K562 (cell line): Measurements from ENCODE around the gene MVP. TPM values are rescaled to one million over a fixed set of nuclear protein-coding genes. Genes with fewer than 3 reads are reported as not detected.
A peak's percentile ranks its signal among the peaks of the same experiment; 100 is the strongest.

Experiments
- ATAC-seq: fragments of 200-7000 bp; cut with Tn5 transposase; 3 replicates; pipeline ENCODE4 v1.9.1; 2020; ENCODE audit warnings: moderate library complexity
- BruUV-seq: library from RNA; stranded (reverse); fragments of 400-500 nt; replicated peaks from 2 replicates; lab custom pipeline; 2021; lab: Mats Ljungman, UMichigan
- CTCF ChIA-PET: fragments of 300-600 bp; formaldehyde crosslinking; extraction: SDS; loops from one replicate; lab custom pipeline; 2021; ENCODE audit warnings: low intra/inter-chr PET ratio; lab: Yijun Ruan, JAX
- POLR2A ChIA-PET: fragments of 300-600, 350-650 bp; sonication (Branson Sonifier 250); formaldehyde crosslinking; extraction: SDS; loops from one replicate; lab custom pipeline; 2021; ENCODE audit warnings: antibody characterized with exemption, inconsistent platforms; lab: Yijun Ruan, JAX
- DNase-seq, 4 experiments: peaks; one replicate each; pipeline versions ENCODE4 v3.0.0 to v3.0.0-alpha.2; 2011 to 2018; ENCODE audit warnings: low spot score in 3 of 4, mixed read lengths in 3 of 4; ENCODE audit errors: extremely low read depth in 1 of 4
- FAIRE-seq: peaks from 2 replicates; lab custom pipeline; 2011; peaks lifted over from hg19 to GRCh38; lab: Jason Lieb, UNC
- H2AFZ ChIP-seq: 2 replicates; pipeline ENCODE4 v1.6.0; 2011; ENCODE audit warnings: low read depth, low read length, control low read depth, inconsistent platforms
- H3K27ac ChIP-seq: fragments of 200-600 bp; 3 replicates; pipeline ENCODE4 v1.8.0; 2011; ENCODE audit warnings: low read depth, mild to moderate bottlenecking, control low read depth, inconsistent platforms, low read length, moderate library complexity, mixed read lengths; ENCODE audit errors: extremely low read depth
- H3K27me3 ChIP-seq, 2 experiments: fragments of 300-600 bp in 1 of 2; 2 replicates in 1 of 2; 3 replicates in 1 of 2; pipeline versions ENCODE4 v1.6.0 to v1.8.0; 2011; ENCODE audit warnings: inconsistent platforms in 2 of 2, low read length in 2 of 2, mild to moderate bottlenecking in 1 of 2, mixed read lengths in 1 of 2, moderate library complexity in 1 of 2; ENCODE audit not compliant: control insufficient read depth in 2 of 2, insufficient read depth in 2 of 2
- H3K36me3 ChIP-seq: fragments of 300-600 bp; 3 replicates; pipeline ENCODE4 v1.8.0; 2011; ENCODE audit warnings: mild to moderate bottlenecking, low read length, inconsistent platforms; ENCODE audit not compliant: control insufficient read depth, insufficient read depth
- H3K4me1 ChIP-seq, 2 experiments: fragments of 200-600 bp in 1 of 2; replicated peaks in 1 of 2; 2 replicates in 1 of 2; 3 replicates in 1 of 2; pipeline versions ENCODE4 v1.5.1 to v1.8.0; 2011; ENCODE audit warnings: inconsistent platforms in 2 of 2, low read length in 2 of 2, mild to moderate bottlenecking in 1 of 2, mixed read lengths in 1 of 2, moderate library complexity in 1 of 2; ENCODE audit not compliant: control insufficient read depth in 2 of 2, insufficient read depth in 2 of 2
- H3K4me2 ChIP-seq: 2 replicates; pipeline ENCODE4 v1.6.1; 2011; ENCODE audit warnings: low read length, control low read depth, inconsistent platforms, mixed read lengths; ENCODE audit not compliant: insufficient read depth
- H3K4me3 ChIP-seq: fragments of 200-600 bp; sonication (generic), shearing (Covaris generic); 2 replicates; pipeline ENCODE4 v1.5.1; 2016; ENCODE audit warnings: control low read depth, inconsistent platforms
- H3K79me2 ChIP-seq: fragments of 200-600 bp; 3 replicates; pipeline ENCODE4 v1.8.0; 2011; ENCODE audit warnings: low read length, inconsistent platforms; ENCODE audit not compliant: control insufficient read depth, insufficient read depth
- H3K9ac ChIP-seq, 2 experiments: 2 replicates each; pipeline versions ENCODE4 v1.6.0 to v1.6.1; 2011; ENCODE audit warnings: low read depth in 2 of 2, low read length in 2 of 2, control low read depth in 1 of 2, inconsistent platforms in 1 of 2, mild to moderate bottlenecking in 1 of 2, mixed read lengths in 1 of 2; ENCODE audit not compliant: insufficient read depth in 1 of 2
- H3K9me1 ChIP-seq: one replicate; pipeline ENCODE4 v1.6.0; 2011; ENCODE audit warnings: inconsistent platforms, mild to moderate bottlenecking, low read length, moderate library complexity; ENCODE audit not compliant: control insufficient read depth, insufficient read depth
- H3K9me3 ChIP-seq: replicated peaks from 2 replicates; pipeline ENCODE4 v1.5.1; 2011; ENCODE audit warnings: low read depth, low read length, inconsistent platforms; ENCODE audit not compliant: control insufficient read depth, insufficient read depth
- H4K20me1 ChIP-seq: replicated peaks from 2 replicates; pipeline ENCODE4 v1.6.1; 2011; ENCODE audit warnings: low read length, inconsistent platforms, mixed read lengths; ENCODE audit not compliant: control insufficient read depth, insufficient read depth
- CREM ChIP-seq: IDR thresholded peaks from 2 replicates; pipeline ENCODE4 v1.6.1; 2014; ENCODE audit warnings: antibody characterized with exemption, low read depth
- FOXJ3 ChIP-seq: sonication (generic); formaldehyde crosslinking; IDR thresholded peaks from 2 replicates; pipeline ENCODE4 v1.4.0; 2020; ENCODE audit warnings: mild to moderate bottlenecking, missing genetic modification reagents
- MEIS2 ChIP-seq: fragments of 450-650 bp; IDR thresholded peaks from 2 replicates; pipeline ENCODE4 v1.6.1; 2014; ENCODE audit warnings: mild to moderate bottlenecking; ENCODE audit not compliant: partially characterized antibody
- ZNF165 ChIP-seq: fragments of 250-450 bp; sonication (Bioruptor Pico); IDR thresholded peaks from 2 replicates; pipeline ENCODE4 v1.4.0; 2020; ENCODE audit warnings: borderline replicate concordance
- ZNF584 ChIP-seq: fragments of 200-800 bp; sonication (Bioruptor generic); IDR thresholded peaks from 2 replicates; pipeline ENCODE4 v1.6.1; 2016; ENCODE audit warnings: low read depth, mild to moderate bottlenecking, missing genetic modification characterization, missing compliant biosample characterization
- ZNF695 ChIP-seq: fragments of 450-650 bp; formaldehyde crosslinking; IDR thresholded peaks from 2 replicates; pipeline ENCODE4 v1.4.0; 2020; ENCODE audit warnings: mild to moderate bottlenecking, moderate library complexity
- WGBS: fragments of 100-300 bp; shearing (Covaris generic); methylation state at CpG from one replicate; pipeline ENCODE4 v1.1.6; 2016; ENCODE audit warnings: low coverage, mixed read lengths; ENCODE audit not compliant: insufficient coverage; ENCODE audit errors: missing lambda C conversion rate; 5-methylcytosine and 5-hydroxymethylcytosine counted together
- in situ Hi-C: fragments of 300-500 bp; cut with MboI; formaldehyde crosslinking; loops from 4 replicates; pipeline ENCODE4 v1.15.0; 2018; ENCODE audit warnings: inconsistent platforms, mixed read lengths
- intact Hi-C: fragments of 100-400 bp; cut with micrococcal nuclease; formaldehyde crosslinking; loops from 2 replicates; pipeline ENCODE4 v1.14.2; 2022
- polyA plus RNA-seq, 8 experiments: library from polyadenylated mRNA; depleted of rRNA in 4 of 8; stranded (reverse) in 5 of 8; unstranded in 3 of 8; fragments of >200 nt; fragmentation: Nextera tagmentation in 2 of 8; fragmentation: Illumina TruSeq in 1 of 8; extraction: Ambion mirVana in 2 of 8; extraction: Trizol in 1 of 8; gene quantifications; 2 replicates each; pipeline versions ENCODE4 v1.2.1 to v1.2.3, GENCODE V29; 2011 to 2014; ENCODE audit warnings: inconsistent platforms in 1 of 8, missing spikeins in 1 of 8
- total RNA-seq, 7 experiments: library from RNA; depleted of rRNA in 6 of 7; stranded (reverse); fragments of >200 nt in 6 of 7; fragmentation: Illumina TruSeq in 2 of 7; extraction: Trizol in 2 of 7; gene quantifications; 2 replicates each; pipeline versions ENCODE4 v1.2.1 to v1.2.3, GENCODE V29; 2011 to 2021; ENCODE audit warnings: low replicate concordance in 1 of 7
- TF ChIP-seq, protein P1 (sequence below): fragments of 450-650 bp; IDR thresholded peaks from 2 replicates; pipeline ENCODE4 v1.6.1; 2016; ENCODE audit warnings: borderline replicate concordance
- TF ChIP-seq, protein P2 (sequence below): conservative IDR thresholded peaks from 2 replicates; pipeline ENCODE4 v1.6.1; 2011; ENCODE audit warnings: low read depth, mild to moderate bottlenecking, low read length; ENCODE audit not compliant: control insufficient read depth

Gene MVP
- total and polyA plus RNA-seq, 9 of the 15 experiments (the other 6 are each of a cell fraction or from before 2014, with no cell fraction given) = 0.39 to 1.9 (median 0.76) TPM; not detected in 2

DNA sequence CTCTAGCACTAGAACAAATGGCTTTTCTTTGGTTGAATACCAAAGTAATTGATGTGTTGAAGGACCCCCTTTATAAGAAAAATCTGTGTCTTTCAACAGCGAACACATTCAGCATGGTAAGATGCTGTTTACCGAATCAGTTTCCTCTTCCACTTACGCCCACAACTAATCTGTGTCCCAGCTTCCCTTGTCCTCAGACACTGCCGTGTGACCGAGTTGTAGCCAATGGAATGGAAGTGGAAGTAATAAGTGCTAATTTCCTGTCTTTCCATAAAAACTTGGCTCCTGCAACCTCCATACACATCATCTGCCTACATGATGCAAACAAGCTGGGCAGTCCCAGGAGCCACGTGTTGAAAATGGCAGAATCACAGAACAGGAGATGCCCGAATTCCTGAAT lies 32.4 kb downstream of the MVP start (continued):
- TF ChIP-seq, protein P1, sequence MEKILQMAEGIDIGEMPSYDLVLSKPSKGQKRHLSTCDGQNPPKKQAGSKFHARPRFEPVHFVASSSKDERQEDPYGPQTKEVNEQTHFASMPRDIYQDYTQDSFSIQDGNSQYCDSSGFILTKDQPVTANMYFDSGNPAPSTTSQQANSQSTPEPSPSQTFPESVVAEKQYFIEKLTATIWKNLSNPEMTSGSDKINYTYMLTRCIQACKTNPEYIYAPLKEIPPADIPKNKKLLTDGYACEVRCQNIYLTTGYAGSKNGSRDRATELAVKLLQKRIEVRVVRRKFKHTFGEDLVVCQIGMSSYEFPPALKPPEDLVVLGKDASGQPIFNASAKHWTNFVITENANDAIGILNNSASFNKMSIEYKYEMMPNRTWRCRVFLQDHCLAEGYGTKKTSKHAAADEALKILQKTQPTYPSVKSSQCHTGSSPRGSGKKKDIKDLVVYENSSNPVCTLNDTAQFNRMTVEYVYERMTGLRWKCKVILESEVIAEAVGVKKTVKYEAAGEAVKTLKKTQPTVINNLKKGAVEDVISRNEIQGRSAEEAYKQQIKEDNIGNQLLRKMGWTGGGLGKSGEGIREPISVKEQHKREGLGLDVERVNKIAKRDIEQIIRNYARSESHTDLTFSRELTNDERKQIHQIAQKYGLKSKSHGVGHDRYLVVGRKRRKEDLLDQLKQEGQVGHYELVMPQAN = no peak
- TF ChIP-seq, all 486 proteins: peak for 1

DNA sequence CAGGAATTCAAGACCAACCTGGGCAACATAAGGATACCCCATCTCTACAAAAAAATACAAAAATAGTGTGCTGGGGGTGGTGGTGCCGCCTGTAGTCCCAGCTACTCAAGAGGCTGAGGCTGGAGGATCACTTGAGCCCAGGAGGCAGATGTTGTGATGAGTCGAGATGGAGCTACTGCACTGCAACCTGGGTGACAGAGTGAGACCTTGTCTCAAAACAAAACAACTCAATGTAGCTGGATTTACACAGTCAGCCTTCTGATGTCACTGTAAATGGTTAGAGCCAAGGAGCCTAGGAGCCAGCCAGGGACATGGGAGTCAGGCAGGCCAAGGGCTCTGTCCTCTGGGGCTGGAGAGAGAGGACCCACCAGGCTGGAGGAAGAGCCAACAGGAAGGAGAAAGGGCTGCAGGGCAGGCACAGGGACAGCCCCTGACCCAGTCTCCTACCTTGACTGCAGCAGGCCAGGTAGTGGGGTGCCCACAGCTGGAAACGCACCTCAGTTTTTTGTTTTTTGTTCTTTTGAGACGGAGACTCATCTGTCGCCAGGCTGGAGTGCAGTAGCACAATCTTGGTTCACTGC lies 34.3 kb downstream of the MVP start:
- 36% methylated on average over 5 of the region's 5 CpGs for WGBS
- in situ Hi-C loops = no loop called here
- no TSS peak for BruUV-seq
- H3K9me3 ChIP-seq = no peaks in the 10 kb centered on the region
- H2AFZ ChIP-seq = no peak overlapping the region
- ATAC-seq (peak; percentile 25; the same call in 1 of the 3 replicates), FAIRE-seq (no peak), DNase-seq (no peak)
- H4K20me1 ChIP-seq = no peaks in the 10 kb centered on the region
- H3K27ac ChIP-seq = no peak overlapping the region
- ChIA-PET POLR2A (interaction anchor here (0.6 to 0.9 kb wide), 3 partner anchors 9 to 1096 kb away, joined by 3 to 6 read pairs (median 4); partner anchors contain the start of gene CDIPT), CTCF (no interaction called here)
- intact Hi-C loops = no loop called here
- H3K4me1 ChIP-seq = peaks cover 4% of the 10 kb centered on the region in 2 experiments; a peak in 2 of 5 replicates
- H3K27me3 ChIP-seq = no peaks in the 10 kb centered on the region
- H3K9me1 ChIP-seq = no peaks in the 10 kb centered on the region
- peaks cover 13% of the 10 kb centered on the region; the same call in 1 of the 3 replicates for H3K36me3 ChIP-seq
- TF ChIP-seq ZNF695 (CRISPR knock-in tag) (no peak), ZNF584 (no peak), MEIS2 (no peak), CREM (no peak), ZNF165 (CRISPR knock-in tag) (no peak), FOXJ3 (CRISPR knock-in tag) (no peak)
- TF ChIP-seq, protein P2, sequence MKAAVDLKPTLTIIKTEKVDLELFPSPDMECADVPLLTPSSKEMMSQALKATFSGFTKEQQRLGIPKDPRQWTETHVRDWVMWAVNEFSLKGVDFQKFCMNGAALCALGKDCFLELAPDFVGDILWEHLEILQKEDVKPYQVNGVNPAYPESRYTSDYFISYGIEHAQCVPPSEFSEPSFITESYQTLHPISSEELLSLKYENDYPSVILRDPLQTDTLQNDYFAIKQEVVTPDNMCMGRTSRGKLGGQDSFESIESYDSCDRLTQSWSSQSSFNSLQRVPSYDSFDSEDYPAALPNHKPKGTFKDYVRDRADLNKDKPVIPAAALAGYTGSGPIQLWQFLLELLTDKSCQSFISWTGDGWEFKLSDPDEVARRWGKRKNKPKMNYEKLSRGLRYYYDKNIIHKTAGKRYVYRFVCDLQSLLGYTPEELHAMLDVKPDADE = no peak
- H3K4me2 ChIP-seq = no peak overlapping the region
- no peaks in the 10 kb centered on the region for H3K79me2 ChIP-seq
- H3K4me3 ChIP-seq = no peak overlapping the region
- no peak overlapping the region for H3K9ac ChIP-seq
